Right lobe of liver (tissue), 4 donors: ENCODE results near the gene IFT88.

Experiments used
- POLR2A ChIP-seq: fragments of 450-650 bp; IDR thresholded peaks from one replicate; pipeline ENCODE4 v1.6.1; 2017; ENCODE audit warnings: antibody characterized with exemption, mild to moderate bottlenecking
- TF ChIP-seq, protein P1 (sequence below), 4 donors: fragments of 200-600 bp in 3 of 4; fragments of 450-650 bp in 1 of 4; IDR thresholded peaks; one replicate each; pipeline versions ENCODE4 v1.5.1 to v1.8.0; 2016 to 2022; ENCODE audit warnings: antibody characterized with exemption in 4 of 4, mild to moderate bottlenecking in 2 of 4
- donor health status: DM: no; HTN: no; CAD: no.
- donor health status: DM: no; HTN: no; CAD: no.
- donor health status: DM: no; HTN: yes; CAD: no.

DNA sequence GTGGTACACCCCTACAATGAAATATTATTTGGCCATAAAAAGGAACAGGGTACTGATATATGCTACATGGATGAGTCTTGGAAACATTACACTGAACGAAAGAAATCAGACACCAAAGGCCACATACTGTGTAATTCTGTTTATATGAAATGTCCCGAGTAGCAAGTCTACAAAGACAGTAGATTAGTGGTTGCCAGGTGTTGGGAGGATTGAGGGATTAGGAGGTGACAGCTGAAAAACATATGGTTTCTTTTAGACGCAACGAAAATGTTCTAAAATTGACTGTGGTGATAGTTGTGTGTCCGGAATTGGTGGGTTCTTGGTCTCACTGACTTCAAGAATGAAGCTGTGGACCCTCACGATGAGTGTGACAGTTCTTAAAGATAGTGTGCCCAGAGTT lies 171.7 kb downstream of the IFT88 start:
- TF ChIP-seq, protein P1, sequence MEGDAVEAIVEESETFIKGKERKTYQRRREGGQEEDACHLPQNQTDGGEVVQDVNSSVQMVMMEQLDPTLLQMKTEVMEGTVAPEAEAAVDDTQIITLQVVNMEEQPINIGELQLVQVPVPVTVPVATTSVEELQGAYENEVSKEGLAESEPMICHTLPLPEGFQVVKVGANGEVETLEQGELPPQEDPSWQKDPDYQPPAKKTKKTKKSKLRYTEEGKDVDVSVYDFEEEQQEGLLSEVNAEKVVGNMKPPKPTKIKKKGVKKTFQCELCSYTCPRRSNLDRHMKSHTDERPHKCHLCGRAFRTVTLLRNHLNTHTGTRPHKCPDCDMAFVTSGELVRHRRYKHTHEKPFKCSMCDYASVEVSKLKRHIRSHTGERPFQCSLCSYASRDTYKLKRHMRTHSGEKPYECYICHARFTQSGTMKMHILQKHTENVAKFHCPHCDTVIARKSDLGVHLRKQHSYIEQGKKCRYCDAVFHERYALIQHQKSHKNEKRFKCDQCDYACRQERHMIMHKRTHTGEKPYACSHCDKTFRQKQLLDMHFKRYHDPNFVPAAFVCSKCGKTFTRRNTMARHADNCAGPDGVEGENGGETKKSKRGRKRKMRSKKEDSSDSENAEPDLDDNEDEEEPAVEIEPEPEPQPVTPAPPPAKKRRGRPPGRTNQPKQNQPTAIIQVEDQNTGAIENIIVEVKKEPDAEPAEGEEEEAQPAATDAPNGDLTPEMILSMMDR (IDR thresholded peaks at IDR 0.05), result no peak
- TF ChIP-seq POLR2A, result no peak
